Heart left ventricle (tissue), 16 donors: ENCODE data around the gene KCNG2. TPM values are rescaled to one million over a fixed set of nuclear protein-coding genes. Genes with fewer than 3 reads are reported as not detected.
A peak's percentile ranks its signal among the peaks of the same experiment; 100 is the strongest.

Experiments used
- ATAC-seq, 4 donors: fragments of 200-7000 bp; cut with Tn5 transposase; one replicate each; pipeline ENCODE4 v1.9.1; 2020 to 2022; ENCODE audit warnings: moderate library complexity in 4 of 4, mild to moderate bottlenecking in 3 of 4, moderate number of reproducible peaks in 1 of 4
- DNase-seq, 5 donors: peaks; one replicate each; pipeline ENCODE4 v3.0.0-alpha.2; 2020
- H3K27ac ChIP-seq, 12 donors: fragments of 200-600 bp; sonication (generic) in 4 of 12; one replicate each; pipeline versions ENCODE4 v1.5.0 to v1.8.0; 2016 to 2022; ENCODE audit warnings: mild to moderate bottlenecking in 2 of 12
- H3K27me3 ChIP-seq, 9 donors: fragments of 200-600 bp; sonication (generic) in 2 of 9; one replicate each; pipeline versions ENCODE4 v1.5.1 to v1.8.0; 2016 to 2022; ENCODE audit warnings: mild to moderate bottlenecking in 3 of 9
- H3K36me3 ChIP-seq, 9 donors: fragments of 200-600 bp; sonication (generic) in 2 of 9; one replicate each; pipeline versions ENCODE4 v1.5.0 to v1.8.0; 2018 to 2022; ENCODE audit warnings: mild to moderate bottlenecking in 2 of 9
- H3K4me1 ChIP-seq, 12 donors: fragments of 200-600 bp; sonication (generic) in 4 of 12; one replicate each; pipeline versions ENCODE4 v1.5.0 to v1.8.0; 2016 to 2022; ENCODE audit warnings: mild to moderate bottlenecking in 3 of 12
- H3K4me3 ChIP-seq, 12 donors: fragments of 200-600 bp; sonication (generic) in 4 of 12; one replicate each; pipeline versions ENCODE4 v1.5.0 to v1.8.0; 2017 to 2022; ENCODE audit warnings: mild to moderate bottlenecking in 9 of 12, moderate library complexity in 4 of 12
- H3K9me3 ChIP-seq, 12 donors: fragments of 200-600 bp; sonication (generic) in 4 of 12; one replicate each; pipeline versions ENCODE4 v1.5.0 to v1.8.0; 2016 to 2022; ENCODE audit warnings: mild to moderate bottlenecking in 1 of 12
- POLR2A ChIP-seq, 2 donors: fragments of 450-650 bp; IDR thresholded peaks; one replicate each; pipeline ENCODE4 v1.6.1; 2017; ENCODE audit warnings: antibody characterized with exemption in 2 of 2, mild to moderate bottlenecking in 2 of 2, moderate library complexity in 2 of 2
- WGBS, 4 donors: extraction: QIAGEN DNeasy Blood & Tissue Kit in 2 of 4; methylation state at CpG; one replicate each; pipeline versions ENCODE4 v1.1.5 to v1.1.7; 2013 to 2018; 5-methylcytosine and 5-hydroxymethylcytosine counted together
- intact Hi-C, 10 donors: fragments of 100-400 bp; cut with DNase I; formaldehyde crosslinking; loops; one replicate each; pipeline versions ENCODE4 v1.11.1 to v1.14.2; 2022
- polyA plus RNA-seq, 2 donors: library from polyadenylated mRNA; stranded (reverse); fragments of 200-250 nt; gene quantifications; one replicate each; pipeline ENCODE4 v1.2.3, GENCODE V29; 2013
- total RNA-seq, 9 donors: library from RNA; depleted of rRNA in 2 of 9; stranded (reverse); fragments of >200 nt in 2 of 9; fragmentation: NEBNext Ultra II Directional in 3 of 9; extraction: Animal tissue kit (Norgen Biotek cat#: 25700) in 3 of 9; gene quantifications; one replicate each; pipeline versions ENCODE4 v1.1.0 to v1.2.4, GENCODE V29; 2016 to 2023
- TF ChIP-seq, protein P1 (sequence below), 12 donors: fragments of 200-600 bp; sonication (generic) in 4 of 12; IDR thresholded peaks; one replicate each; pipeline versions ENCODE4 v1.5.0 to v1.8.0; 2018 to 2022; ENCODE audit warnings: antibody characterized with exemption in 12 of 12, mild to moderate bottlenecking in 5 of 12
- donor health status: ischemic (EF 13 %, LVEDD 7.1; RV severe dilation, severe dysfunction).
- donor health status: healthy with polysubstance abuse.
- donor health status: DM: no; HTN: yes; CAD: no.
- donor health status: DM: no; HTN: no; CAD: no.
- donor health status: ischemic (EF 25% LVEDD 6.9; RV normal size, moderate dysfunction).
- donor health status: ischemic (EF 25% LVEDD 5.7; RV mildly dilated, moderate dysfunction).
- donor health status: healthy.
- donor health status: DM: yes; HTN: yes; CAD: no.
- donor health status: ischemic (EF 35%, LVEDD 5.7; RV mildly dilated, moderate dysfunction).
- donor health status: nonischemic (EF 11% LVEDD 7.7; RV severe dilation, severe dysfunction).
- donor health status: DM: yes; HTN: yes; CAD: no.
- donor health status: PGD.
- donor health status: ischemic (EF 29% LVEDD 5.4; RV normal size, mild dysfunction).
- donor health status: nonischemic (EF 23%, LVEDD 6.1; RV moderate dilation, normal function).

KCNG2 gene
- total and polyA plus RNA-seq, 11 donors, result 0.07 to 1.5 (median 0.18) TPM; not detected in 8

DNA sequence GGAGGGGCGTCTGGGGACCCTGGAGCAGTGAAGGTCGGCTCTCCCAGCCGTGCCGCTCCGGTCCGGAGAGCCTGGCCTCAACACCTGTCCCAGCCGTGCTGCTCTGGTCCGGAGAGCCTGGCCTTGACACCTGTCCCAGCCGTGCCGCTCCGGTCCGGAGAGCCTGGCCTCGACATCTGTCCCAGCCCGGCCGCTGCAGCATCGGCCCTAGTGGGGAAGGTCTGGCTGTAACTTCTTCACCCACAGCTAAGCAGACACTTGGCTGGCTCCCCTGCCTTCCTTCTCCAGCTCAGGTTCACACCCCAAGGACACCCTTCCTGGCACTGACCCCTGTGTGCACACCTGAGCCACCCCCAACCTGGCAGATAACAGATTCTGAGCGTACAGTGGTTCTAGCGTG is 4.6 kb downstream of the KCNG2 start:
- no peaks in the 10 kb centered on the region for H3K36me3 ChIP-seq
- H3K27me3 ChIP-seq, result peaks cover 23 to 45% (median 32%) of the 10 kb centered on the region in 9 donors
- H3K4me1 ChIP-seq, result peaks cover 5 to 22% (median 8%) of the 10 kb centered on the region in 12 donors
- no peak overlapping the region for H3K27ac ChIP-seq
- ATAC-seq (no peak), DNase-seq (peak in 1 of 5 donors; percentile 18)
- H3K9me3 ChIP-seq, result no peaks in the 10 kb centered on the region
- 91 to 94% (median 92%) methylated on average over 13 to 18 of the region's 18 CpGs for WGBS, 4 donors
- intact Hi-C loops, result no loop called here
- no peak overlapping the region for H3K4me3 ChIP-seq
- TF ChIP-seq, protein P1, sequence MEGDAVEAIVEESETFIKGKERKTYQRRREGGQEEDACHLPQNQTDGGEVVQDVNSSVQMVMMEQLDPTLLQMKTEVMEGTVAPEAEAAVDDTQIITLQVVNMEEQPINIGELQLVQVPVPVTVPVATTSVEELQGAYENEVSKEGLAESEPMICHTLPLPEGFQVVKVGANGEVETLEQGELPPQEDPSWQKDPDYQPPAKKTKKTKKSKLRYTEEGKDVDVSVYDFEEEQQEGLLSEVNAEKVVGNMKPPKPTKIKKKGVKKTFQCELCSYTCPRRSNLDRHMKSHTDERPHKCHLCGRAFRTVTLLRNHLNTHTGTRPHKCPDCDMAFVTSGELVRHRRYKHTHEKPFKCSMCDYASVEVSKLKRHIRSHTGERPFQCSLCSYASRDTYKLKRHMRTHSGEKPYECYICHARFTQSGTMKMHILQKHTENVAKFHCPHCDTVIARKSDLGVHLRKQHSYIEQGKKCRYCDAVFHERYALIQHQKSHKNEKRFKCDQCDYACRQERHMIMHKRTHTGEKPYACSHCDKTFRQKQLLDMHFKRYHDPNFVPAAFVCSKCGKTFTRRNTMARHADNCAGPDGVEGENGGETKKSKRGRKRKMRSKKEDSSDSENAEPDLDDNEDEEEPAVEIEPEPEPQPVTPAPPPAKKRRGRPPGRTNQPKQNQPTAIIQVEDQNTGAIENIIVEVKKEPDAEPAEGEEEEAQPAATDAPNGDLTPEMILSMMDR (IDR thresholded peaks at IDR 0.05), result no peak
- TF ChIP-seq POLR2A (IDR thresholded peaks at IDR 0.05), result no peak

DNA sequence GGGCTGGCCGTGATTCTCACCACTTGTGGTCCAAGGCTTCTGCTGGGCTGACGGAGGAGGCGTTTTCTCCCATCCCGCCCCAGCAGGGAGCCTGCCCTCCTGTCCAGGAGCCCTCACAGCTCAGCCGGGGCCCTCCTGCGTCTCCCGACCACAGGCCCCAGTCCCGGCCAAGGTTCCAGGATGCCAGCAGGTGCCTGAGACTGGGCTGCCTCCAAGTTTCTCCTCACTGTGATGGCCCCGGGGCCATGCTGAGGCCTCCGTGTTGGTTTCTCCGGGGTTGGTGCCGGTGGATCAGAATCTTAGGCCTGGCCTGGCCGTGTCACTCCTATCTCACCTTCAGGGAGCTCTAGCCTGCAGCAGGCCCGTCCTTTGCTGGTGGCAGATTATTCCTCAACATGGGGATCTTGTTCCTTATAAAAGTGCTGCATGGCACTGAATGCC is 5.9 kb downstream of the KCNG2 start:
- TF ChIP-seq, protein P1 (IDR thresholded peaks at IDR 0.05), result no peak
- peak in 2 of 5 donors; percentile 5 to 10 for DNase-seq
- Histone ChIP-seq H3K4me1 (peaks cover 0 to 12% (median 3%) of the 10 kb centered on the region in 12 donors), H3K4me3 (no peak overlapping the region), H3K27ac (no peak overlapping the region), H3K36me3 (no peaks in the 10 kb centered on the region), H3K27me3 (peaks cover 11 to 32% (median 20%) of the 10 kb centered on the region in 9 donors), H3K9me3 (no peaks in the 10 kb centered on the region)
- no peak for ATAC-seq
- intact Hi-C loops, result no loop called here
- WGBS, 4 donors, result 87 to 90% (median 88%) methylated on average over 8 to 14 of the region's 14 CpGs

DNA sequence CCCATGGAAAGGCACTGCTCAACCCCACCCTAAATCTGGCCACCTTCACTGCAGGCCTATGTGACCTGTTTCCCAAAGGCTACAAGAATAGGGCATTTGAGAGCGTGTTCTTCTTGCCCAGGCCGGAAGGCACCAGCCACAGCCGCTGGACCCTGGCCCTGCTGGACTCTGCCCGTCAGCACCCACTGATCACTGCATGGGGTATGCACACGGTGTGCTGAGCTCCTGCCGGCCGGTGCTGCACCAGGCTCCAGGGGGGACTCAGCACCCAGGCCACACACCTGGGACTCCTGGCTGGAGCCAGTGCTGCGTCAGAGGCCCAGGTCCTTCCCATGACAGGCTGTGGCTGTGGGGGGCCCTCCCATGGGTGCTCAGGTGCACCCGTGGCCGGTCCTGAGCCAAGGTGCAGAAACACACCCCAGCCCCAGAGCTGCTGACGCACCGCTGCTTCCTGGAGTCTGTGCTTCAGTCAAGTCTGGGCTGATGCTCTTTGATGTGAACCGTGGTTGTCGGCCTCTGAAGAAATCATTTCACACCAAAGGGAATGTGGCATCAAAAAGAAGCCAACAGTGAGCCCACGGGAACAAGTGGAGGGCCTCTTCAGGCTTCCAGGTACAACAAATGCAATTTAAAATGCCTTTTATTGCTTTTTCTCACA is 6.5 kb downstream of the KCNG2 start:
- H3K27ac ChIP-seq, result no peak overlapping the region
- H3K27me3 ChIP-seq, result peaks cover 5 to 26% (median 14%) of the 10 kb centered on the region in 9 donors
- H3K4me3 ChIP-seq, result no peak overlapping the region
- no peak for TF ChIP-seq POLR2A (IDR thresholded peaks at IDR 0.05)
- TF ChIP-seq, protein P1 (IDR thresholded peaks at IDR 0.05), result no peak
- DNase-seq, result peak in 1 of 5 donors; percentile 15
- H3K36me3 ChIP-seq, result no peaks in the 10 kb centered on the region
- ATAC-seq, result no peak
- WGBS, 4 donors, result 81 to 84% (median 83%) methylated on average over 10 to 15 of the region's 15 CpGs
- no peaks in the 10 kb centered on the region for H3K9me3 ChIP-seq
- H3K4me1 ChIP-seq, result peaks cover 0 to 5% (median 0%) of the 10 kb centered on the region in 12 donors
- intact Hi-C loops, result no loop called here

DNA sequence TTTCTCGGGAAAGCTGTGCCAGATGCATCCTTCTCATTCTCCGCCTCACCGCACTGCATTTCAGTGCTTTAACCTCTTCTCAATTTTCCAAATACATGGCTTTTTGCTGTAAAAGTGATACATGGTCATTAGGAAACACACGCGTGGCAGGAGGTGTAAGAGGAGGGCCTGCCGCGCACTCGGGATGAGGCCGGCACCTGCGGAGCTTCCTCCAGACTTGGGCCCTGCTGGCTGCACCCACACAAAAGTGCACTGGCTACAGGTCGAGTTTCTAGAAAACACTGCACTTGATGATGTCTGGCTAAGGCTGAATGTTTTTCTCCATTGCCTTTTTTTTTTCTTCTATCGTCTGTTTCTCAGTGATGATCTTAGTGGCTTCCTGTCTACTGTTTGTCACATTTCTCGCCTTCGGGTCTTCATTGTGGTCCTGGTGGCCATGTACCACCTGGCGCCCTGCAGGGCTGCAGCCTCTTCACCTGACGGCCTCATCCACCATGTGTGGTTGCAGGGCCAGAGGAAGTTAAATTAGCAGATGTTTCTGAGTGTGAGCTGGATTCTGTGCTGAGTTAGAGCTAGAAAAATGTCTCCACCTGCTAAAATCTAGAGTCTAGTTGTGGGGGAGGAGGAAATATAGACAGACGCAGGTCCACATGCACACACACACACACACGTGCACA is 7.6 kb downstream of the KCNG2 start:
- H3K9me3 ChIP-seq, result no peaks in the 10 kb centered on the region
- 79 to 85% (median 83%) methylated on average over 18 of the region's 18 CpGs for WGBS, 4 donors
- no peak for TF ChIP-seq POLR2A (IDR thresholded peaks at IDR 0.05)
- TF ChIP-seq, protein P1 (IDR thresholded peaks at IDR 0.05), result no peak
- intact Hi-C loops, result no loop called here
- H3K27me3 ChIP-seq, result peaks cover 0 to 15% (median 4%) of the 10 kb centered on the region in 9 donors
- no peak for ATAC-seq
- H3K36me3 ChIP-seq, result no peaks in the 10 kb centered on the region
- H3K27ac ChIP-seq, result no peak overlapping the region
- H3K4me1 ChIP-seq, result no peaks in the 10 kb centered on the region
- peak in 1 of 5 donors; percentile 4 for DNase-seq
- H3K4me3 ChIP-seq, result no peak overlapping the region
